Neural progenitor cell (in vitro differentiated cells): ENCODE measurements around the gene ENO4.

ENCODE experiments used
- EZH2phosphoT487 ChIP-seq: fragments of 200-600 bp; sonication (generic); IDR thresholded peaks from 2 replicates; pipeline ENCODE4 v1.6.1; 2017; ENCODE audit warnings: antibody characterized with exemption
- TF ChIP-seq, protein P1 (sequence below): fragments of 200-600 bp; sonication (generic); IDR thresholded peaks from 2 replicates; pipeline ENCODE4 v1.5.1; 2017; ENCODE audit warnings: antibody characterized with exemption, mild to moderate bottlenecking

DNA sequence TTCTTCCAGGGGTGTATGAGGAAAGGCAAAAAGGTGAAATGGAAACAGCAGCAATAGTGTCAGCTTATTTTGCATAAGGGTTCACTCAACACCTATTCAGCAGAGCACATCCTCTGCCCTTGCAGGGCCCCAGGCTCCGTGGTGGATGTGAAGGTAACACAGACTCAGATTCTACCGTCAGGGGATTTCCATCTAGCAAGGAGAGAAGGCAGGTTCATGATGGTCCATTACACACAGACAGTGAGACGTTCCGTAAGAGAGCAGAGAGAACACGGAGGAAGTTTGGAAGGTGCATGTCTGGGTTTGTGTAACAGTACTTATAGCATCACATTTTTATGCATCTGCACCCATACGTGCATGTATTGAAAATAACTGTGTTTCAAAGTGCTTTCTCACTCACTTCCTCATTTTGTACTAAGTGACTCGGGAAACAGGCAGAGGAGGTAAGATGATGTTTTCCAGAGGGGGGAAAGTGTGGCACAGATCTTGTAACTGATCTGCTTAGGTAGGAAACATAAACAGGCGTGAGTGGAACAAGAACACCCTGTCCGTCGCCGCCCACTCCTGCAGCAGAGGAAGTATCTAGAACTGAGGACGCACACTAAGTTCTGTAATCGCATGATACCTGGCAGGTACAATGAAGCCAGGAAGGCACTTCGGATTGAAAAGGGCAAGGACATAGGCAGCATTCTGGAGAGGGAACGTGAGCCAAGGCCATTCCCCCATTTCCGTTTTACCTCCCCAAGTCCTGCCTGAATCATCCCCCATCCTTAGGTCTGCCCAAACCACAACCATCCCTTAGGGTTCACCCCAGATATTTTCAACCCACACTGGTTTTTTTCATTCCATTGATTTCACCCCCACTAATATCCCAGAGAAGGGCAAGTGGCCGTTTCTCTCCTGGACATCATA lies 1.0 kb upstream of the ENO4 start:
- TF ChIP-seq, protein P1, sequence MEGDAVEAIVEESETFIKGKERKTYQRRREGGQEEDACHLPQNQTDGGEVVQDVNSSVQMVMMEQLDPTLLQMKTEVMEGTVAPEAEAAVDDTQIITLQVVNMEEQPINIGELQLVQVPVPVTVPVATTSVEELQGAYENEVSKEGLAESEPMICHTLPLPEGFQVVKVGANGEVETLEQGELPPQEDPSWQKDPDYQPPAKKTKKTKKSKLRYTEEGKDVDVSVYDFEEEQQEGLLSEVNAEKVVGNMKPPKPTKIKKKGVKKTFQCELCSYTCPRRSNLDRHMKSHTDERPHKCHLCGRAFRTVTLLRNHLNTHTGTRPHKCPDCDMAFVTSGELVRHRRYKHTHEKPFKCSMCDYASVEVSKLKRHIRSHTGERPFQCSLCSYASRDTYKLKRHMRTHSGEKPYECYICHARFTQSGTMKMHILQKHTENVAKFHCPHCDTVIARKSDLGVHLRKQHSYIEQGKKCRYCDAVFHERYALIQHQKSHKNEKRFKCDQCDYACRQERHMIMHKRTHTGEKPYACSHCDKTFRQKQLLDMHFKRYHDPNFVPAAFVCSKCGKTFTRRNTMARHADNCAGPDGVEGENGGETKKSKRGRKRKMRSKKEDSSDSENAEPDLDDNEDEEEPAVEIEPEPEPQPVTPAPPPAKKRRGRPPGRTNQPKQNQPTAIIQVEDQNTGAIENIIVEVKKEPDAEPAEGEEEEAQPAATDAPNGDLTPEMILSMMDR = no peak
- TF ChIP-seq EZH2phosphoT487 = no peak
